Measurements from ENCODE around the gene PRPF19.

Gene PRPF19

GRCh38 chr11:60855726-60856633 lies 50.4 kb downstream of the PRPF19 start, which contains the start of gene PTGDR2:
Gene PTGDR2 (minus strand): TSS chr11:60855950. CDS start chr11:60853722, 2,228 bp downstream.
- DNase-seq: no peak

- DNase-seq: no peak
Measured at GRCh38 chr11:60854847-60855725, 51.3 kb downstream of the PRPF19 start.

- no peak for DNase-seq
Measured at GRCh38 chr11:60854140-60854846, 52.1 kb downstream of the PRPF19 start.

GRCh38 chr11:60852982-60853950 lies 53.1 kb downstream of the PRPF19 start:
- no peak for DNase-seq

- DNase-seq: no peak
Measured at GRCh38 chr11:60852117-60852981, 54.0 kb downstream of the PRPF19 start.

GRCh38 chr11:60851327-60852104 lies 54.9 kb downstream of the PRPF19 start:
- no peak for DNase-seq

- no peak for DNase-seq
Measured at GRCh38 chr11:60849641-60850520, 56.5 kb downstream of the PRPF19 start.

- DNase-seq: no peak
Measured at GRCh38 chr11:60848714-60849151, 57.7 kb downstream of the PRPF19 start.

GRCh38 chr11:60847896-60848295 lies 58.5 kb downstream of the PRPF19 start:
- no peak for DNase-seq

GRCh38 chr11:60847281-60847680 lies 59.1 kb downstream of the PRPF19 start:
- DNase-seq: no peak

GRCh38 chr11:60845338-60845737 lies 61.0 kb downstream of the PRPF19 start:
- no peak for DNase-seq

GRCh38 chr11:60844870-60845221 lies 61.5 kb downstream of the PRPF19 start:
- no peak for DNase-seq

- DNase-seq: no peak
Measured at GRCh38 chr11:60844045-60844869, 62.1 kb downstream of the PRPF19 start.

GRCh38 chr11:60842668-60843600 lies 63.5 kb downstream of the PRPF19 start:
- no peak for DNase-seq

GRCh38 chr11:60841797-60842667 lies 64.4 kb downstream of the PRPF19 start, which contains the start of gene CCDC86:
Gene CCDC86 (plus strand): TSS chr11:60842113. CDS start chr11:60842125, 12 bp downstream.
- DNase-seq: peak; percentile 92
